ENCODE data around the gene DPH2. TPM values are rescaled to one million over a fixed set of nuclear protein-coding genes. Genes with fewer than 3 reads are reported as not detected.

Gene DPH2
- total and polyA plus RNA-seq, 9 donors: 14.0 to 21.9 (median 18.1) TPM

- no peak for DNase-seq
- Histone ChIP-seq H3K36me3 (ENCODE audit: control insufficient read depth, insufficient read depth, low read length) (no peaks in the 10 kb centered on the region), H3K4me3 (ENCODE audit: low read length) (no peak overlapping the region), H3K9me3 (replicated peaks; ENCODE audit: control insufficient read depth, low read depth, low read length) (no peaks in the 10 kb centered on the region), H3K27me3 (ENCODE audit: control insufficient read depth, insufficient read depth, low read length) (no peaks in the 10 kb centered on the region), H3K27ac (ENCODE audit: low read length) (no peak overlapping the region), H3K4me1 (ENCODE audit: control insufficient read depth, insufficient read depth, low read length) (peaks cover 23% of the 10 kb centered on the region)
- WGBS (ENCODE audit: insufficient coverage): 68% methylated on average over 10 of the region's 11 CpGs
Observed at GRCh38 chr1:43998000-43998378, 28.2 kb downstream of the DPH2 start.

DNA sequence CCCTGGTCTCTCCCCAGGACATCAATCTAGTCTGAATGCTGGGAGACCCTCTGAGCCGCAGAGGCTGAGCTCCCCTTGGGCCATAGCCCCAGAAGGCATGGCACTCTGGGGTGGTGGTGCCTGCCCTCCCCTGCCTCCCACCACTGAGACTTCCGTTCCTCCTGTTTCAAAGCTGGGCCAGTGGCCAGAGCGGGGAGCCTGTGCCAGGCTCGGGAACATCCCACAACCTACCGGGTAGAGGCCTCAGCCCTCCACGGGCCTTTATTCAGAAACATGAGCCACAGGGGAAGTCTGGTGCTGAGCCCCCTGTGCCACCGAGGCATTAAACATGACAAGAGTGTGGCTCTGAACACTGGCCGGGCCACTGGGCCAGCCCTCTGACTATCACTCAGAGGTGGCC lies 29.6 kb downstream of the DPH2 start:
- H3K4me1 ChIP-seq (ENCODE audit: control insufficient read depth, insufficient read depth, low read length): peaks cover 23% of the 10 kb centered on the region
- no peaks in the 10 kb centered on the region for H3K36me3 ChIP-seq (ENCODE audit: control insufficient read depth, insufficient read depth, low read length)
- H3K27ac ChIP-seq (ENCODE audit: low read length): no peak overlapping the region
- H3K4me3 ChIP-seq (ENCODE audit: low read length): no peak overlapping the region
- no peaks in the 10 kb centered on the region for H3K27me3 ChIP-seq (ENCODE audit: control insufficient read depth, insufficient read depth, low read length)
- 69% methylated on average over 8 of the region's 8 CpGs for WGBS (ENCODE audit: insufficient coverage)
- H3K9me3 ChIP-seq (replicated peaks; ENCODE audit: control insufficient read depth, low read depth, low read length): no peaks in the 10 kb centered on the region
- no peak for DNase-seq

DNA sequence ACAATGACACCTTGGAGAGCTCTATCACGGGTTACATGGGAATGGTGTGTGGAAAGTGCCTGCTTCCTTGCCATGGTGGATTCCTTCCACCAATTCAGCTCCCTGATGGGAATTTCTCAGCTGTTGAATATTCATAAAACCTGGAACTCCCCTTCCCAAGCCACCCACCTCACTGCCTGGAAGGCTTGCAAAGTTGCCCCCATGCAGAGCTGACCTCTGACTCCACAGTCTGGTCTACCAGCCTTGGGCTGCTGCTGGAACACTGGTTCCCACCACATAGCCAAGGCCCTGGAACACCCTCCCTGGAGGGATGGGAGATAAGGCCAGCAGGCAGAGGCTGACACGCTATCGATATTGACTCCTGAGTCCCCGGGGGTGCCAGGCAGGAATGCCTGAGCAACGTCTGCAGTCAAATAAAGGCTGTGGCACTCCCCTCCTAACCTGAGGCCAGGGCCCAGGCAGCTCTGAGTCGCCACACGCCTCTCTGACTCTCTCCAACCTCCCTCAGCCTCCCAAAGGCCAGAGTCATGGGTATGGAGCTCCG lies 30.4 kb downstream of the DPH2 start:
- DNase-seq: no peak
- Histone ChIP-seq H3K36me3 (ENCODE audit: control insufficient read depth, insufficient read depth, low read length) (no peaks in the 10 kb centered on the region), H3K27me3 (ENCODE audit: control insufficient read depth, insufficient read depth, low read length) (no peaks in the 10 kb centered on the region), H3K9me3 (replicated peaks; ENCODE audit: control insufficient read depth, low read depth, low read length) (no peaks in the 10 kb centered on the region), H3K27ac (ENCODE audit: low read length) (no peak overlapping the region), H3K4me1 (ENCODE audit: control insufficient read depth, insufficient read depth, low read length) (peaks cover 23% of the 10 kb centered on the region), H3K4me3 (ENCODE audit: low read length) (no peak overlapping the region)
- 93% methylated on average over 3 of the region's 8 CpGs for WGBS (ENCODE audit: insufficient coverage)

- H3K36me3 ChIP-seq (ENCODE audit: control insufficient read depth, insufficient read depth, low read length): no peaks in the 10 kb centered on the region
- WGBS (ENCODE audit: insufficient coverage): 84% methylated on average over 3 of the region's 8 CpGs
- no peaks in the 10 kb centered on the region for H3K27me3 ChIP-seq (ENCODE audit: control insufficient read depth, insufficient read depth, low read length)
- H3K4me1 ChIP-seq (ENCODE audit: control insufficient read depth, insufficient read depth, low read length): peaks cover 14% of the 10 kb centered on the region
- no peak overlapping the region for H3K4me3 ChIP-seq (ENCODE audit: low read length)
- no peak overlapping the region for H3K27ac ChIP-seq (ENCODE audit: low read length)
- no peaks in the 10 kb centered on the region for H3K9me3 ChIP-seq (replicated peaks; ENCODE audit: control insufficient read depth, low read depth, low read length)
- no peak for DNase-seq
Observed at GRCh38 chr1:44002165-44002564, 32.4 kb downstream of the DPH2 start.

- H3K27ac ChIP-seq (ENCODE audit: low read length): no peak overlapping the region
- H3K4me1 ChIP-seq (ENCODE audit: control insufficient read depth, insufficient read depth, low read length): peaks cover 9% of the 10 kb centered on the region
- no peak overlapping the region for H3K4me3 ChIP-seq (ENCODE audit: low read length)
- no peaks in the 10 kb centered on the region for H3K27me3 ChIP-seq (ENCODE audit: control insufficient read depth, insufficient read depth, low read length)
- DNase-seq: no peak
- 78% methylated on average over 12 of the region's 14 CpGs for WGBS (ENCODE audit: insufficient coverage)
- no peaks in the 10 kb centered on the region for H3K36me3 ChIP-seq (ENCODE audit: control insufficient read depth, insufficient read depth, low read length)
- no peaks in the 10 kb centered on the region for H3K9me3 ChIP-seq (replicated peaks; ENCODE audit: control insufficient read depth, low read depth, low read length)
Observed at GRCh38 chr1:44002606-44003157, 32.9 kb downstream of the DPH2 start.

DNA sequence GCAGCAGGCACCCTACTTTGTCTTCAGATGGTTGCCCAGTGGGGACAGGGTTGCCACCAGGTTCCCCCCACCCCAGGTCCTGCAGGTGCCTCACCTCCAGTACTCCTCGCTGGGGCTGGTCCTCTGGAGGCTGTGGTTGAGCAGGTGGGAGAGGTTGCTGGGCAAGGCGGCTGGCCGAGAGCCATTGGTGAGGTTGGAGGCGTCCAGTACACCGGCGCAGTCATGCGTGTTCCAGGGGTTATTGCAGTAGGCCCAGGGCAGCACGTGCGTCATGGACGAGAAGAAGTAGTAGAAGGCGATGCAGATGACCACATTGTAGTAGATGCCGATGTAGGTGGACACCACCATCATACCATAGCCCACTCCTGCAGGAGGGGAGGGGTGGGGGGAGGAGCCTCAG lies 38.4 kb downstream of the DPH2 start:
- H3K36me3 ChIP-seq (ENCODE audit: control insufficient read depth, insufficient read depth, low read length): peaks cover 4% of the 10 kb centered on the region
- 83% methylated on average over 2 of the region's 12 CpGs for WGBS (ENCODE audit: insufficient coverage)
- no peak overlapping the region for H3K27ac ChIP-seq (ENCODE audit: low read length)
- peaks cover 5% of the 10 kb centered on the region for H3K4me1 ChIP-seq (ENCODE audit: control insufficient read depth, insufficient read depth, low read length)
- H3K4me3 ChIP-seq (ENCODE audit: low read length): no peak overlapping the region
- no peak for DNase-seq
- no peaks in the 10 kb centered on the region for H3K9me3 ChIP-seq (replicated peaks; ENCODE audit: control insufficient read depth, low read depth, low read length)
- no peaks in the 10 kb centered on the region for H3K27me3 ChIP-seq (ENCODE audit: control insufficient read depth, insufficient read depth, low read length)

- 83% methylated on average over 3 of the region's 11 CpGs for WGBS (ENCODE audit: insufficient coverage)
- Histone ChIP-seq H3K36me3 (ENCODE audit: control insufficient read depth, insufficient read depth, low read length) (peaks cover 4% of the 10 kb centered on the region), H3K4me1 (ENCODE audit: control insufficient read depth, insufficient read depth, low read length) (peaks cover 8% of the 10 kb centered on the region), H3K9me3 (replicated peaks; ENCODE audit: control insufficient read depth, low read depth, low read length) (no peaks in the 10 kb centered on the region), H3K27ac (ENCODE audit: low read length) (no peak overlapping the region), H3K4me3 (ENCODE audit: low read length) (no peak overlapping the region), H3K27me3 (ENCODE audit: control insufficient read depth, insufficient read depth, low read length) (no peaks in the 10 kb centered on the region)
- DNase-seq: no peak
Observed at GRCh38 chr1:44010935-44011471, 41.2 kb downstream of the DPH2 start.

- Histone ChIP-seq H3K27ac (ENCODE audit: low read length) (no peak overlapping the region), H3K4me1 (ENCODE audit: control insufficient read depth, insufficient read depth, low read length) (peaks cover 8% of the 10 kb centered on the region), H3K27me3 (ENCODE audit: control insufficient read depth, insufficient read depth, low read length) (no peaks in the 10 kb centered on the region), H3K9me3 (replicated peaks; ENCODE audit: control insufficient read depth, low read depth, low read length) (no peaks in the 10 kb centered on the region), H3K36me3 (ENCODE audit: control insufficient read depth, insufficient read depth, low read length) (peaks cover 4% of the 10 kb centered on the region), H3K4me3 (ENCODE audit: low read length) (no peak overlapping the region)
- no peak for DNase-seq
- WGBS (ENCODE audit: insufficient coverage): 100% methylated on average over 1 of the region's 2 CpGs
Observed at GRCh38 chr1:44012404-44012803, 42.6 kb downstream of the DPH2 start.

DNA sequence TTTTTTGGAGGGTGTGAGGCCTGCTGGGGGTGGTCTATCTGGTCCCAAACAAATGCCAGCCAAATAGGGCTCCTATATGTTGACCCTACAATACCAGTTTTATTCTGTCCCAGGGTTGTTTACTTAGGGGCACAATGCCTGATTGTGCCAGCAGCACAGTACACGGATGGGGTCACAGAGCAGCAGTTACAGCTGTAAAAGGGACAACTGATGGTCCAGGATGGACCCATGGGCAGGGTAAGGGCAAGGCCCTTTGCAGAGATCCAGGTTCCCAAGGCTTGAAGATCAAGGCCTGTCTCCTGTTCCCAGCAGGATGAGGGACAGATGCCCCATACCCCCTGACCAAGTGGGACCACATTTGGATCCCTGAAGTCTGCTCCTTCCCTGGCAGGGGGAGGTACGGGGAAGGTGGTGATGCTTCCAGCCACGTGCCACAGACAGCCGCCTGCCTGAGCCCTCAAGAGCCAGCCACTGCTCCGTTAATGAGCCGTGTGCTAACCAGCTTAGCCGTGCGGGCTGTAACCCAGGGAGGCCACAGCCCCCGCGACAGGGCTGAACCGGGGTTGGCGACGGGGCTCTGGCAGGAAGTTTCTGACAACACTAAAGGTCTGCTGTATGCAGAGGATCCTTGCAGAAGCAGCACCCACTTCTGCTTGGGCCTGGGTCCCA lies 43.3 kb downstream of the DPH2 start:
- Histone ChIP-seq H3K27me3 (ENCODE audit: control insufficient read depth, insufficient read depth, low read length) (peaks cover 2% of the 10 kb centered on the region), H3K9me3 (replicated peaks; ENCODE audit: control insufficient read depth, low read depth, low read length) (no peaks in the 10 kb centered on the region), H3K4me1 (ENCODE audit: control insufficient read depth, insufficient read depth, low read length) (peaks cover 8% of the 10 kb centered on the region), H3K4me3 (ENCODE audit: low read length) (no peak overlapping the region), H3K36me3 (ENCODE audit: control insufficient read depth, insufficient read depth, low read length) (peaks cover 4% of the 10 kb centered on the region), H3K27ac (ENCODE audit: low read length) (no peak overlapping the region)
- WGBS (ENCODE audit: insufficient coverage): 34% methylated on average over 13 of the region's 13 CpGs
- no peak for DNase-seq

DNA sequence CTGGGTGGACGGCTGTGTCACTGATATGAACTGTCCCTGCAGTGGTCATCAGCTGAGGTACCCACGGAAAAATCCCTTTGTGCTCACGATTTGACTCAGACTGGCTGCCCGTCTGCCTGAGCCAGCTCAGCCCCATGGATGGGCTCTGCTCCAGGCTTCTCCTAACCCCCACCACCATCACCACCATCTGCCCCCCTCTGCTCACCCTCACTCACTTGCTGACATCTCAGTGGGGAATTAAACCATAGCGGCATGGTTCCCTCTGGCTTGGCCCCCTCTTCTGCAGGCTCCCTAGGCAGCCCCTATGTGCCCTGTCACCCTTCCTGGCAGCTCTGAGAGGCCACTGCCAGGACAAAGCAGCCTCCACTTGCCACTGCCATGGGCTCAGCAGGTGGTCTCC lies 44.1 kb downstream of the DPH2 start:
- WGBS (ENCODE audit: insufficient coverage): 55% methylated on average over 5 of the region's 5 CpGs
- H3K4me1 ChIP-seq (ENCODE audit: control insufficient read depth, insufficient read depth, low read length): peaks cover 8% of the 10 kb centered on the region
- H3K27me3 ChIP-seq (ENCODE audit: control insufficient read depth, insufficient read depth, low read length): peaks cover 2% of the 10 kb centered on the region
- H3K4me3 ChIP-seq (ENCODE audit: low read length): no peak overlapping the region
- no peak overlapping the region for H3K27ac ChIP-seq (ENCODE audit: low read length)
- no peak for DNase-seq
- peaks cover 4% of the 10 kb centered on the region for H3K36me3 ChIP-seq (ENCODE audit: control insufficient read depth, insufficient read depth, low read length)
- H3K9me3 ChIP-seq (replicated peaks; ENCODE audit: control insufficient read depth, low read depth, low read length): no peaks in the 10 kb centered on the region
